Transverse colon (tissue), 4 donors: ENCODE results near the gene SLIT3. TPM values are rescaled to one million over a fixed set of nuclear protein-coding genes. Genes with fewer than 3 reads are reported as not detected.

ENCODE experiments used
- DNase-seq: peaks from one replicate; pipeline ENCODE4 v3.0.0-alpha.2; 2019
- H3K27ac ChIP-seq, 4 donors: fragments of 200-600 bp; sonication (generic); 2 replicates each; pipeline ENCODE4 v1.5.1; 2016 to 2018; ENCODE audit warnings: inconsistent platforms in 4 of 4
- H3K27me3 ChIP-seq: fragments of 200-600 bp; sonication (generic); 2 replicates; pipeline ENCODE4 v1.5.1; 2017; ENCODE audit warnings: inconsistent platforms
- H3K36me3 ChIP-seq, 4 donors: fragments of 200-600 bp; sonication (generic); 2 replicates each; pipeline ENCODE4 v1.5.1; 2017 to 2019; ENCODE audit warnings: inconsistent platforms in 4 of 4
- H3K4me1 ChIP-seq, 4 donors: fragments of 200-600 bp; sonication (generic); 2 replicates each; pipeline ENCODE4 v1.5.1; 2017 to 2020; ENCODE audit warnings: inconsistent platforms in 4 of 4
- H3K4me3 ChIP-seq, 4 donors: fragments of 200-600 bp; sonication (generic); 1 replicate in 1 of 4; 2 replicates in 3 of 4; pipeline versions ENCODE4 v1.5.1 to v1.6.1; 2017 to 2019; ENCODE audit warnings: inconsistent platforms in 4 of 4
- H3K9me3 ChIP-seq, 2 donors: fragments of 200-600 bp; sonication (generic); 2 replicates each; pipeline ENCODE4 v1.5.1; 2017 to 2019; ENCODE audit warnings: inconsistent platforms in 2 of 2
- CTCF ChIP-seq, 5 experiments: fragments of 200-600 bp in 3 of 5; fragments of 450-650 bp in 2 of 5; sonication (generic) in 3 of 5; IDR thresholded peaks; 1 replicate in 2 of 5; 2 replicates in 3 of 5; pipeline ENCODE4 v1.5.1; 2016 to 2017; ENCODE audit warnings: antibody characterized with exemption in 5 of 5, inconsistent platforms in 3 of 5, mild to moderate bottlenecking in 2 of 5, moderate library complexity in 1 of 5
- EP300 ChIP-seq: sonication (generic); formaldehyde crosslinking; IDR thresholded peaks from one replicate; pipeline ENCODE4 v1.6.1; 2017; ENCODE audit warnings: antibody characterized with exemption, low read depth
- POLR2A ChIP-seq: fragments of 450-650 bp; IDR thresholded peaks from one replicate; pipeline ENCODE4 v1.6.1; 2016; ENCODE audit warnings: antibody characterized with exemption, mild to moderate bottlenecking, moderate library complexity
- POLR2AphosphoS5 ChIP-seq, 3 donors: sonication (generic); formaldehyde crosslinking; IDR thresholded peaks; one replicate each; pipeline ENCODE4 v1.6.1; 2016; ENCODE audit warnings: antibody characterized with exemption in 3 of 3
- WGBS, 2 donors: methylation state at CpG; one replicate each; pipeline ENCODE4 v1.1.5; 2018; ENCODE audit warnings: low coverage in 1 of 2; 5-methylcytosine and 5-hydroxymethylcytosine counted together
- in situ Hi-C, 4 donors: fragments of 200-750 bp; cut with MboI; loops; one replicate each; pipeline versions ENCODE4 v1.15.0 to v1.15.1; 2017; ENCODE audit warnings: low sequenced_read_pairs in 3 of 4, low pct_ligation_motif_present in 1 of 4, low pct_unique_long_range_greater_than_20kb in 1 of 4
- intact Hi-C: fragments of 100-400 bp; cut with DNase I; formaldehyde crosslinking; loops from one replicate; pipeline ENCODE4 v1.15.1; 2023; ENCODE audit warnings: low total_unique reads
- total RNA-seq, 4 donors: library from RNA; depleted of rRNA; stranded (reverse); fragments of >200 nt; gene quantifications; one replicate each; pipeline ENCODE4 v1.1.0, GENCODE V29; 2016

SLIT3 gene
- total RNA-seq, 4 donors from 2014 or later = 6.7 to 60.5 (median 9.6) TPM

GRCh38 chr5:168859471-168859870 lies 441.5 kb downstream of the SLIT3 start:
- intact Hi-C loops = no loop called here
- no peaks in the 10 kb centered on the region for H3K36me3 ChIP-seq
- H3K4me3 ChIP-seq = no peak overlapping the region

GRCh38 chr5:168858994-168859393 lies 441.9 kb downstream of the SLIT3 start:
- 71 to 73% methylated on average over 5 to 6 of the region's 6 CpGs for WGBS, 2 donors
- Histone ChIP-seq H3K27me3 (no peaks in the 10 kb centered on the region), H3K9me3 (no peaks in the 10 kb centered on the region), H3K4me1 (no peaks in the 10 kb centered on the region), H3K4me3 (no peak overlapping the region), H3K36me3 (no peaks in the 10 kb centered on the region), H3K27ac (no peak overlapping the region)
- intact Hi-C loops (no loop called here), in situ Hi-C loops (no loop called here)
- DNase-seq = no peak
- no peak for TF ChIP-seq EP300
- TF ChIP-seq POLR2AphosphoS5 (IDR thresholded peaks at IDR 0.05) = no peak
- no peak for TF ChIP-seq CTCF (IDR thresholded peaks at IDR 0.05)
- no peak for TF ChIP-seq POLR2A

More at GRCh38 chr5:168859471-168859870, 441.5 kb downstream of the SLIT3 start:
- in situ Hi-C loops = no loop called here
- Histone ChIP-seq H3K4me1 (no peaks in the 10 kb centered on the region), H3K27ac (no peak overlapping the region), H3K9me3 (no peaks in the 10 kb centered on the region), H3K27me3 (no peaks in the 10 kb centered on the region)
- no peak for DNase-seq
- WGBS, 2 donors = 74 to 80% methylated on average over 4 of the region's 4 CpGs
- TF ChIP-seq POLR2A = no peak
- no peak for TF ChIP-seq EP300
- no peak for TF ChIP-seq POLR2AphosphoS5 (IDR thresholded peaks at IDR 0.05)
- no peak for TF ChIP-seq CTCF (IDR thresholded peaks at IDR 0.05)

GRCh38 chr5:168858371-168858770 lies 442.6 kb downstream of the SLIT3 start:
- H3K4me3 ChIP-seq = no peak overlapping the region
- 89 to 96% methylated on average over 4 of the region's 4 CpGs for WGBS, 2 donors
- intact Hi-C loops = no loop called here

GRCh38 chr5:168853972-168854371 lies 447.0 kb downstream of the SLIT3 start:
- Histone ChIP-seq H3K36me3 (no peaks in the 10 kb centered on the region), H3K27me3 (no peaks in the 10 kb centered on the region), H3K4me3 (no peak overlapping the region), H3K4me1 (no peaks in the 10 kb centered on the region), H3K27ac (no peak overlapping the region), H3K9me3 (no peaks in the 10 kb centered on the region)
- no peak for DNase-seq
- WGBS, 2 donors = 73 to 100% methylated on average over 4 to 5 of the region's 5 CpGs
- intact Hi-C loops (no loop called here), in situ Hi-C loops (no loop called here)
- TF ChIP-seq POLR2A = no peak
- TF ChIP-seq POLR2AphosphoS5 (IDR thresholded peaks at IDR 0.05) = no peak
- TF ChIP-seq CTCF (IDR thresholded peaks at IDR 0.05) = no peak
- no peak for TF ChIP-seq EP300

More at GRCh38 chr5:168858371-168858770, 442.6 kb downstream of the SLIT3 start:
- no peak for TF ChIP-seq POLR2AphosphoS5 (IDR thresholded peaks at IDR 0.05)
- in situ Hi-C loops = no loop called here
- H3K4me1 ChIP-seq = no peaks in the 10 kb centered on the region
- H3K27ac ChIP-seq = no peak overlapping the region
- H3K36me3 ChIP-seq = no peaks in the 10 kb centered on the region
- H3K27me3 ChIP-seq = no peaks in the 10 kb centered on the region
- no peaks in the 10 kb centered on the region for H3K9me3 ChIP-seq
- DNase-seq = no peak

- WGBS, 2 donors = 35 to 62% methylated on average over 4 of the region's 4 CpGs
- intact Hi-C loops = no loop called here
- no peaks in the 10 kb centered on the region for H3K36me3 ChIP-seq
- TF ChIP-seq POLR2A (no peak), POLR2AphosphoS5 (IDR thresholded peaks at IDR 0.05) (no peak)
- H3K27me3 ChIP-seq = no peaks in the 10 kb centered on the region
- no peak overlapping the region for H3K27ac ChIP-seq
- DNase-seq = no peak
- no peaks in the 10 kb centered on the region for H3K9me3 ChIP-seq
- in situ Hi-C loops = no loop called here
- H3K4me1 ChIP-seq = no peaks in the 10 kb centered on the region
- H3K4me3 ChIP-seq = no peak overlapping the region
Measured at GRCh38 chr5:168852329-168852728, 448.6 kb downstream of the SLIT3 start.
